K562 (cell line): ENCODE results near the gene SOX12.

ENCODE experiments used
- CBX3 ChIP-seq, 2 experiments: IDR thresholded peaks; 1 replicate in 1 of 2; 2 replicates in 1 of 2; pipeline ENCODE4 v1.6.1; 2012; ENCODE audit warnings: inconsistent platforms in 2 of 2, low read length in 2 of 2, borderline replicate concordance in 1 of 2, control low read depth in 1 of 2
- CHD1 ChIP-seq: fragments of 200-600 bp; sonication (generic); IDR thresholded peaks from one replicate; pipeline ENCODE4 v1.6.1; 2012; ENCODE audit warnings: mild to moderate bottlenecking, moderate library complexity, low read length, inconsistent platforms
- CTCF ChIP-seq, 3 experiments: IDR thresholded peaks in 2 of 3; conservative IDR thresholded peaks in 1 of 3; 2 replicates each; pipeline ENCODE4 v1.5.1; 2011 to 2012; ENCODE audit warnings: low read length in 3 of 3, mild to moderate bottlenecking in 3 of 3, control low read depth in 2 of 3, improper control_type of control experiment in 1 of 3, inconsistent platforms in 1 of 3, low read depth in 1 of 3, mixed read lengths in 1 of 3, moderate library complexity in 1 of 3; ENCODE audit not compliant: insufficient read depth in 2 of 3
- ELF4 ChIP-seq: fragments of 450-650 bp; formaldehyde crosslinking; IDR thresholded peaks from 2 replicates; pipeline ENCODE4 v1.4.0; 2022; ENCODE audit warnings: missing genetic modification characterization
- EWSR1 ChIP-seq: fragments of 450-650 bp; IDR thresholded peaks from 2 replicates; pipeline ENCODE4 v1.6.1; 2018; ENCODE audit warnings: borderline replicate concordance, mild to moderate bottlenecking, low read depth, moderate library complexity; ENCODE audit not compliant: partially characterized antibody
- FOXA1 ChIP-seq: fragments of 450-650 bp; IDR thresholded peaks from 2 replicates; pipeline ENCODE4 v1.6.1; 2016; ENCODE audit warnings: mild to moderate bottlenecking, borderline replicate concordance
- FOXM1 ChIP-seq, 2 experiments: fragments of 450-650 bp in 1 of 2; sonication (generic) in 1 of 2; formaldehyde crosslinking in 1 of 2; IDR thresholded peaks; 2 replicates each; pipeline versions ENCODE4 v1.6.1 to v1.9.0; 2017 to 2022; ENCODE audit warnings: low read depth in 2 of 2, mild to moderate bottlenecking in 2 of 2, missing genetic modification reagents in 1 of 2, moderate library complexity in 1 of 2
- HCFC1 ChIP-seq: IDR thresholded peaks from 2 replicates; pipeline ENCODE4 v1.6.1; 2012; ENCODE audit warnings: low read depth, low read length, improper control_type of control experiment
- SMARCC2 ChIP-seq: fragments of 450-650 bp; IDR thresholded peaks from 2 replicates; pipeline ENCODE4 v1.6.1; 2017; ENCODE audit warnings: antibody characterized with exemption, moderate library complexity, mild to moderate bottlenecking, low read depth
- SMC3 ChIP-seq: conservative IDR thresholded peaks from 2 replicates; pipeline ENCODE4 v1.6.1; 2011; ENCODE audit warnings: low read depth, low read length, improper control_type of control experiment; ENCODE audit not compliant: insufficient read depth
- ZKSCAN1 ChIP-seq: fragments of 150-350 bp; IDR thresholded peaks from 2 replicates; pipeline ENCODE4 v1.6.1; 2016; ENCODE audit warnings: low read depth, low read length
- TF ChIP-seq, protein P1 (sequence below): fragments of 200-600 bp; sonication (generic); IDR thresholded peaks from one replicate; pipeline ENCODE4 v1.6.1; 2012; ENCODE audit warnings: mild to moderate bottlenecking, low read depth, low read length, inconsistent platforms

DNA sequence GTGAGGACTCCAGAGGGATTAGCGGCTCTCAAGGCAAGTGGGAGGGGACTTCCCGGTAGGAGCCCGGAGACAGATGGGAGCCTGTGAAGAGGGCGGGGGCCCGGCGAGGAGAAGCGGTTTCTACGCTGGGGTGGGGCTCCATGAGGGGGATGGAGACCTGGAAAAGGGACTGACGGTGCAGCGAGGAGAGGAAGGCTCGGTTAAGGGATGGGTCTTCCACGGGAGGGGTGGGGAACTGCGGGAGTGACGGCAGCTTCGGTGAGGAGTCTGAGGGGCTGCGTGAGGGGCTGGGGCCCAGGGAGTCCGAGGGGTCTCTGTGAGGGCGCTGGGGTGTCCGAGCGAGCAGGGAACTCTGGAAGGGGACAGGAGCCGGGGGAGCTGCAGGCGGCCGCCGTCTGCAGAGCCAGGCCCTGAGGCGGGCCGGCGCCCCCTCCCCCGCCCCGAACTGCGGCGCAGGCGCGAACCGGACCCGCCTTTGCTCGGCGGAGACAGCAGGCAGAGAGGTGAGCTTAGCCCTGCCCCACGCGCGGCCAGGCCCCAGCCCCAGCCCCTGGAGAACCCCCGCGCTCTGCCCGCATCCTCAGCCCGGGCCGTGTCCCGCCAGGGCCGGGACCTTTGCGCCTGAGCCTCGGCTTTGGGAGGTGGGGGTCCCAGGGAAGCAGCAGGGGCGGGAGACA, 21.4 kb downstream of the SOX12 start, which contains the start of gene NRSN2:
- no peak for TF ChIP-seq FOXA1
- TF ChIP-seq, protein P1, sequence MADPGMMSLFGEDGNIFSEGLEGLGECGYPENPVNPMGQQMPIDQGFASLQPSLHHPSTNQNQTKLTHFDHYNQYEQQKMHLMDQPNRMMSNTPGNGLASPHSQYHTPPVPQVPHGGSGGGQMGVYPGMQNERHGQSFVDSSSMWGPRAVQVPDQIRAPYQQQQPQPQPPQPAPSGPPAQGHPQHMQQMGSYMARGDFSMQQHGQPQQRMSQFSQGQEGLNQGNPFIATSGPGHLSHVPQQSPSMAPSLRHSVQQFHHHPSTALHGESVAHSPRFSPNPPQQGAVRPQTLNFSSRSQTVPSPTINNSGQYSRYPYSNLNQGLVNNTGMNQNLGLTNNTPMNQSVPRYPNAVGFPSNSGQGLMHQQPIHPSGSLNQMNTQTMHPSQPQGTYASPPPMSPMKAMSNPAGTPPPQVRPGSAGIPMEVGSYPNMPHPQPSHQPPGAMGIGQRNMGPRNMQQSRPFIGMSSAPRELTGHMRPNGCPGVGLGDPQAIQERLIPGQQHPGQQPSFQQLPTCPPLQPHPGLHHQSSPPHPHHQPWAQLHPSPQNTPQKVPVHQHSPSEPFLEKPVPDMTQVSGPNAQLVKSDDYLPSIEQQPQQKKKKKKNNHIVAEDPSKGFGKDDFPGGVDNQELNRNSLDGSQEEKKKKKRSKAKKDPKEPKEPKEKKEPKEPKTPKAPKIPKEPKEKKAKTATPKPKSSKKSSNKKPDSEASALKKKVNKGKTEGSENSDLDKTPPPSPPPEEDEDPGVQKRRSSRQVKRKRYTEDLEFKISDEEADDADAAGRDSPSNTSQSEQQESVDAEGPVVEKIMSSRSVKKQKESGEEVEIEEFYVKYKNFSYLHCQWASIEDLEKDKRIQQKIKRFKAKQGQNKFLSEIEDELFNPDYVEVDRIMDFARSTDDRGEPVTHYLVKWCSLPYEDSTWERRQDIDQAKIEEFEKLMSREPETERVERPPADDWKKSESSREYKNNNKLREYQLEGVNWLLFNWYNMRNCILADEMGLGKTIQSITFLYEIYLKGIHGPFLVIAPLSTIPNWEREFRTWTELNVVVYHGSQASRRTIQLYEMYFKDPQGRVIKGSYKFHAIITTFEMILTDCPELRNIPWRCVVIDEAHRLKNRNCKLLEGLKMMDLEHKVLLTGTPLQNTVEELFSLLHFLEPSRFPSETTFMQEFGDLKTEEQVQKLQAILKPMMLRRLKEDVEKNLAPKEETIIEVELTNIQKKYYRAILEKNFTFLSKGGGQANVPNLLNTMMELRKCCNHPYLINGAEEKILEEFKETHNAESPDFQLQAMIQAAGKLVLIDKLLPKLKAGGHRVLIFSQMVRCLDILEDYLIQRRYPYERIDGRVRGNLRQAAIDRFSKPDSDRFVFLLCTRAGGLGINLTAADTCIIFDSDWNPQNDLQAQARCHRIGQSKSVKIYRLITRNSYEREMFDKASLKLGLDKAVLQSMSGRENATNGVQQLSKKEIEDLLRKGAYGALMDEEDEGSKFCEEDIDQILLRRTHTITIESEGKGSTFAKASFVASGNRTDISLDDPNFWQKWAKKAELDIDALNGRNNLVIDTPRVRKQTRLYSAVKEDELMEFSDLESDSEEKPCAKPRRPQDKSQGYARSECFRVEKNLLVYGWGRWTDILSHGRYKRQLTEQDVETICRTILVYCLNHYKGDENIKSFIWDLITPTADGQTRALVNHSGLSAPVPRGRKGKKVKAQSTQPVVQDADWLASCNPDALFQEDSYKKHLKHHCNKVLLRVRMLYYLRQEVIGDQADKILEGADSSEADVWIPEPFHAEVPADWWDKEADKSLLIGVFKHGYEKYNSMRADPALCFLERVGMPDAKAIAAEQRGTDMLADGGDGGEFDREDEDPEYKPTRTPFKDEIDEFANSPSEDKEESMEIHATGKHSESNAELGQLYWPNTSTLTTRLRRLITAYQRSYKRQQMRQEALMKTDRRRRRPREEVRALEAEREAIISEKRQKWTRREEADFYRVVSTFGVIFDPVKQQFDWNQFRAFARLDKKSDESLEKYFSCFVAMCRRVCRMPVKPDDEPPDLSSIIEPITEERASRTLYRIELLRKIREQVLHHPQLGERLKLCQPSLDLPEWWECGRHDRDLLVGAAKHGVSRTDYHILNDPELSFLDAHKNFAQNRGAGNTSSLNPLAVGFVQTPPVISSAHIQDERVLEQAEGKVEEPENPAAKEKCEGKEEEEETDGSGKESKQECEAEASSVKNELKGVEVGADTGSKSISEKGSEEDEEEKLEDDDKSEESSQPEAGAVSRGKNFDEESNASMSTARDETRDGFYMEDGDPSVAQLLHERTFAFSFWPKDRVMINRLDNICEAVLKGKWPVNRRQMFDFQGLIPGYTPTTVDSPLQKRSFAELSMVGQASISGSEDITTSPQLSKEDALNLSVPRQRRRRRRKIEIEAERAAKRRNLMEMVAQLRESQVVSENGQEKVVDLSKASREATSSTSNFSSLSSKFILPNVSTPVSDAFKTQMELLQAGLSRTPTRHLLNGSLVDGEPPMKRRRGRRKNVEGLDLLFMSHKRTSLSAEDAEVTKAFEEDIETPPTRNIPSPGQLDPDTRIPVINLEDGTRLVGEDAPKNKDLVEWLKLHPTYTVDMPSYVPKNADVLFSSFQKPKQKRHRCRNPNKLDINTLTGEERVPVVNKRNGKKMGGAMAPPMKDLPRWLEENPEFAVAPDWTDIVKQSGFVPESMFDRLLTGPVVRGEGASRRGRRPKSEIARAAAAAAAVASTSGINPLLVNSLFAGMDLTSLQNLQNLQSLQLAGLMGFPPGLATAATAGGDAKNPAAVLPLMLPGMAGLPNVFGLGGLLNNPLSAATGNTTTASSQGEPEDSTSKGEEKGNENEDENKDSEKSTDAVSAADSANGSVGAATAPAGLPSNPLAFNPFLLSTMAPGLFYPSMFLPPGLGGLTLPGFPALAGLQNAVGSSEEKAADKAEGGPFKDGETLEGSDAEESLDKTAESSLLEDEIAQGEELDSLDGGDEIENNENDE, result no peak
- TF ChIP-seq EWSR1, result no peak
- TF ChIP-seq ELF4, result no peak
- TF ChIP-seq HCFC1, result no peak
- no peak for TF ChIP-seq SMC3
- TF ChIP-seq ZKSCAN1, result no peak
- no peak for TF ChIP-seq FOXM1 (IDR thresholded peaks at IDR 0.05; ENCODE audit: low read depth)
- TF ChIP-seq FOXM1 (CRISPR knock-in tag; IDR thresholded peaks at IDR 0.05; ENCODE audit: low read depth), result no peak
- no peak for TF ChIP-seq CBX3 (IDR thresholded peaks at IDR 0.05; ENCODE audit: borderline replicate concordance in 1 of 2, low read length in 2 of 2)
- TF ChIP-seq CTCF (IDR thresholded peaks at IDR 0.05 in 2 of 3, conservative IDR thresholded peaks at IDR 0.05 in 1 of 3; ENCODE audit: insufficient read depth in 2 of 3, low read depth in 1 of 3, low read length in 3 of 3), result no peak
- TF ChIP-seq SMARCC2, result no peak
- no peak for TF ChIP-seq CHD1
